Liver (tissue), 9 donors: ENCODE measurements around the gene PRDM9. TPM values are rescaled to one million over a fixed set of nuclear protein-coding genes. Genes with fewer than 3 reads are reported as not detected.

ENCODE experiments used
- DNase-seq: peaks from one replicate; pipeline ENCODE4 v3.0.0-alpha.2; 2017; ENCODE audit warnings: low spot score
- H3K27ac ChIP-seq, 2 donors: one replicate each; pipeline ENCODE4 v1.7.0; 2013; ENCODE audit warnings: inconsistent platforms in 2 of 2, low read length in 2 of 2, control low read depth in 1 of 2, low read depth in 1 of 2, mild to moderate bottlenecking in 1 of 2
- H3K27me3 ChIP-seq, 4 donors: one replicate each; pipeline versions ENCODE4 v1.6.1 to v1.7.0; 2013; ENCODE audit warnings: low read length in 3 of 4, inconsistent platforms in 1 of 4, mild to moderate bottlenecking in 1 of 4, moderate library complexity in 1 of 4; ENCODE audit not compliant: control insufficient read depth in 4 of 4, insufficient read depth in 4 of 4
- H3K36me3 ChIP-seq, 4 donors: one replicate each; pipeline versions ENCODE4 v1.6.1 to v1.7.0; 2013; ENCODE audit warnings: low read length in 3 of 4, mild to moderate bottlenecking in 3 of 4, low read depth in 1 of 4, moderate library complexity in 1 of 4; ENCODE audit not compliant: control insufficient read depth in 4 of 4, insufficient read depth in 3 of 4
- H3K4me1 ChIP-seq, 4 donors: one replicate each; pipeline versions ENCODE4 v1.6.1 to v1.7.0; 2013; ENCODE audit warnings: low read length in 3 of 4, mild to moderate bottlenecking in 3 of 4, moderate library complexity in 1 of 4; ENCODE audit not compliant: control insufficient read depth in 4 of 4, insufficient read depth in 4 of 4
- H3K4me3 ChIP-seq, 3 donors: one replicate each; pipeline versions ENCODE4 v1.6.1 to v1.7.0; 2013; ENCODE audit warnings: low read length in 3 of 3, control low read depth in 1 of 3, low read depth in 1 of 3, mild to moderate bottlenecking in 1 of 3
- H3K9ac ChIP-seq, 2 donors: one replicate each; pipeline ENCODE4 v1.7.0; 2013; ENCODE audit warnings: low read length in 2 of 2, mild to moderate bottlenecking in 2 of 2, moderate library complexity in 2 of 2, control low read depth in 1 of 2, low read depth in 1 of 2
- H3K9me3 ChIP-seq, 4 donors: one replicate each; pipeline versions ENCODE4 v1.6.1 to v1.7.0; 2013; ENCODE audit warnings: low read length in 3 of 4; ENCODE audit not compliant: control insufficient read depth in 4 of 4
- EGR1 ChIP-seq, 2 donors: IDR thresholded peaks; 2 replicates each; pipeline ENCODE4 v1.6.1; 2016 to 2018; ENCODE audit warnings: antibody characterized with exemption in 2 of 2, low read depth in 2 of 2
- FOXA1 ChIP-seq: IDR thresholded peaks from 2 replicates; pipeline ENCODE4 v1.6.1; 2016; ENCODE audit warnings: antibody characterized with exemption
- JUND ChIP-seq, 2 donors: IDR thresholded peaks; 2 replicates each; pipeline ENCODE4 v1.6.1; 2016; ENCODE audit warnings: antibody characterized with exemption in 2 of 2
- NR2F2 ChIP-seq: IDR thresholded peaks from 2 replicates; pipeline ENCODE4 v1.6.1; 2016; ENCODE audit warnings: antibody characterized with exemption
- RXRA ChIP-seq, 2 donors: IDR thresholded peaks; 2 replicates each; pipeline ENCODE4 v1.6.1; 2017 to 2018; ENCODE audit warnings: antibody characterized with exemption in 2 of 2, mild to moderate bottlenecking in 1 of 2
- SP1 ChIP-seq: IDR thresholded peaks from 2 replicates; pipeline ENCODE4 v1.6.1; 2018; ENCODE audit warnings: antibody characterized with exemption, mild to moderate bottlenecking
- TAF1 ChIP-seq: conservative IDR thresholded peaks from 2 replicates; pipeline ENCODE4 v1.6.1; 2016; ENCODE audit warnings: antibody characterized with exemption, mild to moderate bottlenecking
- YY1 ChIP-seq: IDR thresholded peaks from 2 replicates; pipeline ENCODE4 v1.6.1; 2016; ENCODE audit warnings: antibody characterized with exemption, mild to moderate bottlenecking
- WGBS: extraction: QIAGEN DNeasy Blood & Tissue Kit; methylation state at CpG from one replicate; pipeline ENCODE4 v1.1.7; 2013; 5-methylcytosine and 5-hydroxymethylcytosine counted together
- polyA plus RNA-seq, 2 donors: library from polyadenylated mRNA; stranded (reverse) in 1 of 2; unstranded in 1 of 2; fragments of 200-250 nt in 1 of 2; fragments of >200 nt in 1 of 2; fragmentation: Nextera tagmentation in 1 of 2; extraction: Ambion mirVana in 1 of 2; gene quantifications; one replicate each; pipeline versions ENCODE4 v1.2.1 to v1.2.3, GENCODE V29; 2013 to 2015
- total RNA-seq, 2 donors: library from RNA; depleted of rRNA; stranded (reverse); fragments of >200 nt; gene quantifications; one replicate each; pipeline ENCODE4 v1.2.3, GENCODE V29; 2014
- TF ChIP-seq, protein P1 (sequence below): fragments of 150-350 bp; IDR thresholded peaks from 2 replicates; pipeline ENCODE4 v1.5.1; 2017; ENCODE audit warnings: improper control_type of control experiment, low read depth, low read length; ENCODE audit not compliant: missing input control
- TF ChIP-seq, protein P2 (sequence below): IDR thresholded peaks from 2 replicates; pipeline ENCODE4 v1.6.1; 2016; ENCODE audit warnings: antibody characterized with exemption, mild to moderate bottlenecking
- TF ChIP-seq, protein P3 (sequence below): IDR thresholded peaks from 2 replicates; pipeline ENCODE4 v1.6.1; 2016; ENCODE audit warnings: antibody characterized with exemption
- donor health status: healthy.
- donor health status: healthy.
- donor health status: healthy.
- donor health status: healthy.
- donor health status: healthy.

The PRDM9 gene
- total RNA-seq (not detected), polyA plus RNA-seq (not detected)

GRCh38 chr5:23507278-23507685 lies at the start of gene PRDM9:
TSS of gene PRDM9 (plus strand) at chr5:23507609. CDS start at chr5:23509034, 1,425 bp downstream.
- TF ChIP-seq SP1 (no peak), EGR1 (IDR thresholded peaks at IDR 0.05; ENCODE audit: low read depth in 2 of 2) (no peak), FOXA1 (no peak), NR2F2 (no peak), YY1 (peak; percentile 37), JUND (IDR thresholded peaks at IDR 0.05) (no peak)
- TF ChIP-seq, protein P1, sequence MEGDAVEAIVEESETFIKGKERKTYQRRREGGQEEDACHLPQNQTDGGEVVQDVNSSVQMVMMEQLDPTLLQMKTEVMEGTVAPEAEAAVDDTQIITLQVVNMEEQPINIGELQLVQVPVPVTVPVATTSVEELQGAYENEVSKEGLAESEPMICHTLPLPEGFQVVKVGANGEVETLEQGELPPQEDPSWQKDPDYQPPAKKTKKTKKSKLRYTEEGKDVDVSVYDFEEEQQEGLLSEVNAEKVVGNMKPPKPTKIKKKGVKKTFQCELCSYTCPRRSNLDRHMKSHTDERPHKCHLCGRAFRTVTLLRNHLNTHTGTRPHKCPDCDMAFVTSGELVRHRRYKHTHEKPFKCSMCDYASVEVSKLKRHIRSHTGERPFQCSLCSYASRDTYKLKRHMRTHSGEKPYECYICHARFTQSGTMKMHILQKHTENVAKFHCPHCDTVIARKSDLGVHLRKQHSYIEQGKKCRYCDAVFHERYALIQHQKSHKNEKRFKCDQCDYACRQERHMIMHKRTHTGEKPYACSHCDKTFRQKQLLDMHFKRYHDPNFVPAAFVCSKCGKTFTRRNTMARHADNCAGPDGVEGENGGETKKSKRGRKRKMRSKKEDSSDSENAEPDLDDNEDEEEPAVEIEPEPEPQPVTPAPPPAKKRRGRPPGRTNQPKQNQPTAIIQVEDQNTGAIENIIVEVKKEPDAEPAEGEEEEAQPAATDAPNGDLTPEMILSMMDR: no peak
- TF ChIP-seq, protein P2, sequence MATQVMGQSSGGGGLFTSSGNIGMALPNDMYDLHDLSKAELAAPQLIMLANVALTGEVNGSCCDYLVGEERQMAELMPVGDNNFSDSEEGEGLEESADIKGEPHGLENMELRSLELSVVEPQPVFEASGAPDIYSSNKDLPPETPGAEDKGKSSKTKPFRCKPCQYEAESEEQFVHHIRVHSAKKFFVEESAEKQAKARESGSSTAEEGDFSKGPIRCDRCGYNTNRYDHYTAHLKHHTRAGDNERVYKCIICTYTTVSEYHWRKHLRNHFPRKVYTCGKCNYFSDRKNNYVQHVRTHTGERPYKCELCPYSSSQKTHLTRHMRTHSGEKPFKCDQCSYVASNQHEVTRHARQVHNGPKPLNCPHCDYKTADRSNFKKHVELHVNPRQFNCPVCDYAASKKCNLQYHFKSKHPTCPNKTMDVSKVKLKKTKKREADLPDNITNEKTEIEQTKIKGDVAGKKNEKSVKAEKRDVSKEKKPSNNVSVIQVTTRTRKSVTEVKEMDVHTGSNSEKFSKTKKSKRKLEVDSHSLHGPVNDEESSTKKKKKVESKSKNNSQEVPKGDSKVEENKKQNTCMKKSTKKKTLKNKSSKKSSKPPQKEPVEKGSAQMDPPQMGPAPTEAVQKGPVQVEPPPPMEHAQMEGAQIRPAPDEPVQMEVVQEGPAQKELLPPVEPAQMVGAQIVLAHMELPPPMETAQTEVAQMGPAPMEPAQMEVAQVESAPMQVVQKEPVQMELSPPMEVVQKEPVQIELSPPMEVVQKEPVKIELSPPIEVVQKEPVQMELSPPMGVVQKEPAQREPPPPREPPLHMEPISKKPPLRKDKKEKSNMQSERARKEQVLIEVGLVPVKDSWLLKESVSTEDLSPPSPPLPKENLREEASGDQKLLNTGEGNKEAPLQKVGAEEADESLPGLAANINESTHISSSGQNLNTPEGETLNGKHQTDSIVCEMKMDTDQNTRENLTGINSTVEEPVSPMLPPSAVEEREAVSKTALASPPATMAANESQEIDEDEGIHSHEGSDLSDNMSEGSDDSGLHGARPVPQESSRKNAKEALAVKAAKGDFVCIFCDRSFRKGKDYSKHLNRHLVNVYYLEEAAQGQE: no peak
- Histone ChIP-seq H3K27ac (peak within 1 kb of the TSS; percentile 72 to 78), H3K4me3 (peak within 1 kb of the TSS in 2 of 3 donors; percentile 24 to 45), H3K27me3 (no peaks in the 10 kb centered on the region), H3K36me3 (no peaks in the 10 kb centered on the region), H3K4me1 (peaks cover 0 to 9% (median 0%) of the 10 kb centered on the region in 4 donors), H3K9me3 (no peaks in the 10 kb centered on the region), H3K9ac (peak within 1 kb of the TSS in 1 of 2 donors; percentile 36)
- WGBS: 43% methylated on average over 27 of the region's 27 CpGs
- DNase-seq: peak; percentile 40

DNA sequence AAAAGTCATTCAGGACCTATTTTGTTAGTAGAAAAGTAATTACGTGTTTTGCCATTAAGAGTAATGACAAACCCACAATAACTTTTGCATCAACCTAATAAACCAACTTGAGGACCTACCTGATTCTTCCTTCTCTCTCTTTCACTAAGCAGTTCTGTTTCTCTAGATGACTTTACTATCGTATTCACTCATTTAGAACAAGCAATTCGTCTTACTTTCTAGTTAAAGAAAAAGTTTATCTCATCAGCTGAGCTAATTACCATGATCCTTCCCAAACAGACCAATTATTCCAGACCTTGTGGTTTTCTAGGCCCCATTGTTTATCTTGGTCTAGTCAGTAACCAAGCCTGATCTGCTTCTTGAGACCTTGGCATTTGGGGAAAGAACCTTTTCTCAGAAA lies 49.6 kb upstream of the PRDM9 start:
- H3K9me3 ChIP-seq: no peaks in the 10 kb centered on the region
- no peaks in the 10 kb centered on the region for H3K36me3 ChIP-seq
- no peaks in the 10 kb centered on the region for H3K27me3 ChIP-seq
- H3K4me1 ChIP-seq: peaks cover 0 to 23% (median 11%) of the 10 kb centered on the region in 4 donors
- H3K4me3 ChIP-seq: no peak overlapping the region
- H3K27ac ChIP-seq: no peak overlapping the region
- DNase-seq: no peak
- H3K9ac ChIP-seq: no peak overlapping the region
- 88% methylated on average over 3 of the region's 3 CpGs for WGBS
- TF ChIP-seq YY1: no peak
- TF ChIP-seq JUND (IDR thresholded peaks at IDR 0.05): no peak
- TF ChIP-seq, protein P3, sequence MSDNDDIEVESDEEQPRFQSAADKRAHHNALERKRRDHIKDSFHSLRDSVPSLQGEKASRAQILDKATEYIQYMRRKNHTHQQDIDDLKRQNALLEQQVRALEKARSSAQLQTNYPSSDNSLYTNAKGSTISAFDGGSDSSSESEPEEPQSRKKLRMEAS: no peak
- no peak for TF ChIP-seq RXRA (IDR thresholded peaks at IDR 0.05)

GRCh38 chr5:23459214-23459613 lies 48.2 kb upstream of the PRDM9 start:
- Histone ChIP-seq H3K9me3 (no peaks in the 10 kb centered on the region), H3K9ac (no peak overlapping the region), H3K4me1 (peaks cover 0 to 17% (median 11%) of the 10 kb centered on the region in 4 donors), H3K36me3 (no peaks in the 10 kb centered on the region), H3K27ac (no peak overlapping the region), H3K4me3 (no peak overlapping the region), H3K27me3 (no peaks in the 10 kb centered on the region)
- TF ChIP-seq TAF1: no peak
- TF ChIP-seq, protein P2: no peak
- no peak for DNase-seq
- 95% methylated on average over 3 of the region's 3 CpGs for WGBS
